Activated CD8-positive, alpha-beta T cell treated with anti-CD3 and anti-CD28 coated beads for 36 hours (primary cell): ENCODE measurements around the gene LYZL4. TPM values are rescaled to one million over a fixed set of nuclear protein-coding genes. Genes with fewer than 3 reads are reported as not detected.

Source experiments
- ATAC-seq: fragments of 200-7000 bp; cut with Tn5 transposase; one replicate; pipeline ENCODE4 v1.10.0; 2021; ENCODE audit warnings: mild to moderate bottlenecking, moderate library complexity
- CTCF ChIA-PET: fragments of 350-600 bp; sonication (Branson Sonifier 250); formaldehyde crosslinking; loops from one replicate; lab custom pipeline; 2021; ENCODE audit warnings: antibody characterized with exemption; lab: Charles Lee
- POLR2A ChIA-PET: fragments of 350-600 bp; sonication (Branson Sonifier 250); formaldehyde crosslinking; loops from one replicate; lab custom pipeline; 2021; ENCODE audit warnings: antibody characterized with exemption; lab: Charles Lee
- DNase-seq: peaks from one replicate; pipeline ENCODE4 v3.0.0-alpha.2; 2020
- H3K27ac Mint-ChIP-seq: one replicate; pipeline ENCODE4 v1.8.0; 2021; ENCODE audit warnings: mild to moderate bottlenecking, mixed read lengths
- H3K27me3 Mint-ChIP-seq: one replicate; pipeline ENCODE4 v1.8.0; 2021; ENCODE audit warnings: mixed read lengths
- H3K36me3 Mint-ChIP-seq: one replicate; pipeline ENCODE4 v1.8.0; 2021; ENCODE audit warnings: low read depth, mixed read lengths
- H3K4me1 Mint-ChIP-seq: one replicate; pipeline ENCODE4 v1.8.0; 2021; ENCODE audit warnings: low read depth, mixed read lengths
- H3K4me3 Mint-ChIP-seq: one replicate; pipeline ENCODE4 v1.8.0; 2021; ENCODE audit warnings: mild to moderate bottlenecking, moderate library complexity, mixed read lengths
- H3K9me3 Mint-ChIP-seq: one replicate; pipeline ENCODE4 v1.8.0; 2021; ENCODE audit warnings: mixed read lengths
- intact Hi-C: fragments of 100-400 bp; cut with micrococcal nuclease; formaldehyde crosslinking; loops from one replicate; pipeline ENCODE4 v1.10.0; 2022
- total RNA-seq, 2 experiments: library from RNA; stranded (reverse); gene quantifications; one replicate each; pipeline ENCODE4 v1.2.3, GENCODE V29; 2021
- TF ChIP-seq, protein P1 (sequence below): fragments of 200-600 bp; IDR thresholded peaks from one replicate; pipeline ENCODE4 v1.8.0; 2022; ENCODE audit warnings: antibody characterized with exemption, mild to moderate bottlenecking

Gene LYZL4
- total RNA-seq, 2 experiments from 2014 or later = not detected

DNA sequence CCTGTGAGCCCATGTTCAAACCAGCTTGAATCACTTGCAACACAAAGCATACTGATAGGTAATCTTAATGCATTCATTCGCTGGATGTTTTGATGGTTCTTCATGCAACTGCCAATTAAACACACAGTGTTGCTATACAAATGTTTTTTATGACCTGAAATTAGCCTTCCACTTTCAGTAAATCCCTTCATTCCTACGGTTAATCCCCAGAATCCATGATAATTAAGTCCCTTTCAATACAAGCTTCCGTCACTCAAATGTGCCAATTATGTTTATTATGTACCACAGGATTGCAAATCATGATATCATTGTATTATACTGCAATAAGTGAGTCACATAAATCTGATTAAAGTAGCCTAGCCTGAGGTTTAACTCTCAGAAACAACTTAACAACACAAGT, 14.5 kb upstream of the LYZL4 start:
- DNase-seq (no peak), ATAC-seq (no peak)
- no peaks in the 10 kb centered on the region for H3K9me3 Mint-ChIP-seq
- intact Hi-C loops = loop anchor here (5.0 kb wide), 1 partner anchor 163 kb away; no protein-coding TSS in a partner anchor
- H3K4me1 Mint-ChIP-seq = no peaks in the 10 kb centered on the region
- TF ChIP-seq, protein P1, sequence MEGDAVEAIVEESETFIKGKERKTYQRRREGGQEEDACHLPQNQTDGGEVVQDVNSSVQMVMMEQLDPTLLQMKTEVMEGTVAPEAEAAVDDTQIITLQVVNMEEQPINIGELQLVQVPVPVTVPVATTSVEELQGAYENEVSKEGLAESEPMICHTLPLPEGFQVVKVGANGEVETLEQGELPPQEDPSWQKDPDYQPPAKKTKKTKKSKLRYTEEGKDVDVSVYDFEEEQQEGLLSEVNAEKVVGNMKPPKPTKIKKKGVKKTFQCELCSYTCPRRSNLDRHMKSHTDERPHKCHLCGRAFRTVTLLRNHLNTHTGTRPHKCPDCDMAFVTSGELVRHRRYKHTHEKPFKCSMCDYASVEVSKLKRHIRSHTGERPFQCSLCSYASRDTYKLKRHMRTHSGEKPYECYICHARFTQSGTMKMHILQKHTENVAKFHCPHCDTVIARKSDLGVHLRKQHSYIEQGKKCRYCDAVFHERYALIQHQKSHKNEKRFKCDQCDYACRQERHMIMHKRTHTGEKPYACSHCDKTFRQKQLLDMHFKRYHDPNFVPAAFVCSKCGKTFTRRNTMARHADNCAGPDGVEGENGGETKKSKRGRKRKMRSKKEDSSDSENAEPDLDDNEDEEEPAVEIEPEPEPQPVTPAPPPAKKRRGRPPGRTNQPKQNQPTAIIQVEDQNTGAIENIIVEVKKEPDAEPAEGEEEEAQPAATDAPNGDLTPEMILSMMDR = no peak
- no peaks in the 10 kb centered on the region for H3K36me3 Mint-ChIP-seq
- H3K27ac Mint-ChIP-seq = no peak overlapping the region
- H3K4me3 Mint-ChIP-seq = no peak overlapping the region
- CTCF ChIA-PET = no interaction called here
- H3K27me3 Mint-ChIP-seq = peaks cover 11% of the 10 kb centered on the region
- POLR2A ChIA-PET = no interaction called here

DNA sequence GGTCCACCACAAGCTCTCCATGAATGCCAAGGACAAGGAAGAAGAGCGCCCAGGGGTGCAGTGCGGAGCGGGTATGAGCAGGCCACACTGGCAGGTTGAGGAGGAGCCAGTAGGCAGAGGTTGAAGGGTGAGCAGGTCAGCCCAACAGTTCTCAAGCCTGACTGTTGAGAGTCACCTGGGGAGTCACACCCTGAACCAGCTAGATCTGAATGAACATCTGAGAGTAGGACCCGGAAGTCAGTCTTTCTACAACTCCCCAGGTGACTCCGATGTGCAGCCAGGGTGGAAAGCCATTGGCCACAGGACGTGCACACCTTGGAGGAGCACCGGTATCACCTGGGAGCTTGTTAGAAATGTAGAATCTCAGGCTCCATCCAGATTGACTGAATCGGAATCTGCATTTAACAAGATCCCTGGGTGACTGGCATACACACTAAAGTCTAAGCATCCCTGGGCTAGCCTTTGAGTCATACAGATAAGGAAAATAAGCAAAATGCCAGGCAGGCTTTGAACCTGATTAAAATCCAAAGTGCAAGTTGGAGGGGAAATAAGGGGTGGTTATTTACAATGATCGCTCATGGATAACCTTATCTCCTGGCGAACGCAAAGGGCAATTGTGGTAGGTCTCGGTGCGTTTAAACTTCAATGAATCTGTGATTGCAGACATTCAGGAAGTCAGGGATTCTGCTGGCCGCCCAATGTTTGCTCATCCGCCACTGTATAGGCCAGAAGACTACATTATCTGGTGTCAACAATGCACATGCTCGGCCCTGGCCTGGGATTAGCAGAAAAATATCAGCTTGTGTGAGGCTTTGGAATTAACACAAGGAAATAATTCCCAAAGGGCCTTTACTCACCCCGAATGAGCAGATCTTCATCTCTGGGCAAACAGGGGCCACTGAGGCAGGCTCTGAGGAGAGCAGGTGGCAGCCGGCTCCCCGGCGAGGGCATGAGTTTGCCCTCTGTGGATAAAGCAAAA, 11.7 kb upstream of the LYZL4 start:
- ATAC-seq (no peak), DNase-seq (no peak)
- no peaks in the 10 kb centered on the region for H3K36me3 Mint-ChIP-seq
- no peak overlapping the region for H3K27ac Mint-ChIP-seq
- H3K4me1 Mint-ChIP-seq = no peaks in the 10 kb centered on the region
- no peaks in the 10 kb centered on the region for H3K27me3 Mint-ChIP-seq
- intact Hi-C loops = no loop called here
- CTCF ChIA-PET = interaction anchor here (1.2 kb wide), 1 partner anchor 175 kb away, joined by 3 read pairs; no protein-coding TSS in a partner anchor
- TF ChIP-seq, protein P1 = no peak
- POLR2A ChIA-PET = interaction anchor here (0.6 to 1.0 kb wide), 2 partner anchors 51 to 1579 kb away, joined by 3 read pairs; no protein-coding TSS in a partner anchor
- H3K4me3 Mint-ChIP-seq = no peak overlapping the region
- H3K9me3 Mint-ChIP-seq = no peaks in the 10 kb centered on the region

DNA sequence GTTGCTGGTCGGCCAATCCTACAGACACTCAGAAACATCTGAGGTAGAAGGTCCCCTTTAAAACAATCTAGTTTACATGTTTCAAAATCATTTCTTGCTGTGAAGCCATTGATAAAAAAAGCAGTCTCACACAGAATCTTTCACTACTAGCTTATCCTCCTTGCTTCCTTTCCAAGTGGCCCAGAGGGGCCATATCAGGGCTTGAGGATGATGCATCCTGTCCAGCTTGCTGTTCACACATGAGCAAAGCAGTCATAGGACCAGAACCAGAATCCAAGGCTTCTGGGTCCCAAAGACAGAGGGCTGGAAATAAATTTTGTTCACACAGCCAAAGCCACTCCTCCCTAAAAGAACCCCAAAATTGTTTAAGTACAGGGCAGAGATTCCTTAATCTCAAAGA, 9.2 kb upstream of the LYZL4 start:
- H3K27me3 Mint-ChIP-seq = peaks cover 2% of the 10 kb centered on the region
- intact Hi-C loops = no loop called here
- no peaks in the 10 kb centered on the region for H3K36me3 Mint-ChIP-seq
- no peak overlapping the region for H3K27ac Mint-ChIP-seq
- DNase-seq = no peak
- H3K4me3 Mint-ChIP-seq = no peak overlapping the region
- H3K4me1 Mint-ChIP-seq = no peaks in the 10 kb centered on the region
- ATAC-seq = no peak
- TF ChIP-seq, protein P1 = no peak
- CTCF ChIA-PET = interaction anchor here (0.7 kb wide), 1 partner anchor 24 kb away, joined by 3 read pairs; no protein-coding TSS in a partner anchor
- POLR2A ChIA-PET = no interaction called here
- no peaks in the 10 kb centered on the region for H3K9me3 Mint-ChIP-seq

DNA sequence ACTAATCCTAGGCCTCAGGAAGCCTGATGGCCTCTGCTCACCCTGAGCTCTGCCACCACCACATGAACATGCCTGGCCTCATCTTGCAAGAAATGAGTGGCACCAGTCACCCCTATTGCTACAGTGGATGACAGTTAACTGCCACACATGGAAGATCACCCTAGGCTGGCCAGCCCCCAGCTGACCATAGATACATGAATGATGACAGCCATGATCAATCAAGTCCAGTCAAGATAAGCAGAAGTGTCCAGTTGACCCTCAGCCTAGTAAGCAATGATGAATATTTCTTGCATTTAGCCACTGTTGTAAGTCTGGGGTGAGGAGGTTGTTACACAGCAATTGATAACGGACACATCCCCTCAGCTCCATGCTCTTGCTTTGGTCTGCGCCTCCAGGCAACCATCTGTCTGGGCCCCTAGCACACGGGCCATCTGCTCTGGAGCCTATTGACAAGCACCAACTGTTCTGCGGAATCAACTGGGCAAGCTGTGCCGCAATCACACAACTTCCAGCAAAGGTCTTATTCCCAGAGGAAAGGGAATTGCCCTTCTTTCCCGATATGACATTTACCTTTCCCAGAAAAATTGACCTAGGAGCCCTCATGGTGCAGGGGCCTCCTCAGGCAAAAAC, 2.2 kb upstream of the LYZL4 start:
- no peak overlapping the region for H3K27ac Mint-ChIP-seq
- TF ChIP-seq, protein P1 = no peak
- ChIA-PET CTCF (interaction anchor here (1.3 kb wide), 1 partner anchor 31 kb away, joined by 4 read pairs; no protein-coding TSS in a partner anchor), POLR2A (no interaction called here)
- no peaks in the 10 kb centered on the region for H3K4me1 Mint-ChIP-seq
- peaks cover 2% of the 10 kb centered on the region for H3K27me3 Mint-ChIP-seq
- no peaks in the 10 kb centered on the region for H3K9me3 Mint-ChIP-seq
- H3K4me3 Mint-ChIP-seq = no peak overlapping the region
- ATAC-seq (no peak), DNase-seq (no peak)
- no peaks in the 10 kb centered on the region for H3K36me3 Mint-ChIP-seq
- intact Hi-C loops = no loop called here
